ENCODE results near the gene UROD. TPM values are rescaled to one million over a fixed set of nuclear protein-coding genes. Genes with fewer than 3 reads are reported as not detected.
"Not testable (repeated sequence)": the region's sequence is repeated elsewhere in the genome, so short reads cannot be mapped to it uniquely, and the experiment has no call there.

Gene UROD
- total RNA-seq, 2 experiments from 2014 or later: 105 to 106 TPM

- intact Hi-C loops (cut with micrococcal nuclease): no loop called here
- Mint-ChIP-seq H3K4me1 (ENCODE audit: low read depth) (peaks cover 8% of the 10 kb centered on the region), H3K27me3 (no peaks in the 10 kb centered on the region), H3K9me3 (no peaks in the 10 kb centered on the region), H3K27ac (no peak overlapping the region), H3K4me3 (no peak overlapping the region), H3K36me3 (peaks cover 12% of the 10 kb centered on the region)
- no peak for DNase-seq
- ChIA-PET POLR2A (no interaction called here), CTCF (interaction anchor here (1.0 kb wide), 2 partner anchors 12 to 15 kb away, joined by 3 read pairs; no protein-coding TSS in a partner anchor)
Measured at GRCh38 chr1:44999232-44999631, 12.8 kb upstream of the UROD start.

DNA sequence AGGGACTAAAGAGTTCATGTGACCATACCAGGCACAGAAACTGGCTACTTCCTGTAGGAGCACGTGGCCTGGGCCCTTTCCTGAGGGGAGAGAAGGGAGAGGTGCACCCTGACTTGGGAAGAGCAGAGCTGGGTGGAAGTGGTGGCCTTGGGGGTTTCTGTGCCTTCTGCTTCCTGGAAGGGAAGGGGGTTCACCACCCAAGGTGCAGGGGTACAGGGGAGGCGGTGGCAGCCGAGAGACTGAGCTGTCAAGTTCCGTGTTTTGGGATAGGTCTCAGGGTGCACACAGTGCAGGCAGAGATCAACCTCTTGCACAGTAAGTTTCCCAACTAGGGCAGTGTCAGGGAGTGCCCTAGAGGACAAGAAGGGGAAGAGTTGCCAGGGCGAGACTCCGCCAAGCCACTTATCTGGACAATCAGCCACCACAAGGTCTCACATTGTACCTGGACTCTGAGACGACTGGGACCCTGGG is 11.0 kb upstream of the UROD start:
- CTCF ChIA-PET: no interaction called here
- no peak overlapping the region for H3K4me3 Mint-ChIP-seq

DNA sequence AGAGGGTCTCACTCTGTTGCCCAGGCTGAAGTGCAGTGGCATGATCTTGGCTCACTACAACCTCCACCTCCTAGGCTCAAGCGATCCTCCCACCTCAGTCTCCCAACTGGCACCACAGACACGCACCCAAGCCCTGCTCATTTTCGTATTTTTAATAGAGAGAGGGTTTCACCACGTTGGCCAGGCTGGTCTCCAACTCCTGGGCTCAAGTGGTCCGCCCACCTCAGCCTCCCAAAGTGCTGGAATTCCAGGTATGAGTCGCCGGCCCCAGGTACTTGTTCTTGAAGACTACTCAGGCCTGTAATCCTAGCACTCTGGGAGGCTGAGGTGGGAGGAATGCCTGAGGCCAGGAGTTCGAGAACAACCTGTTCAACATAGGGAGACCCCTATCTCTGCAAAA is 10.5 kb upstream of the UROD start:
- H3K27ac Mint-ChIP-seq; intact Hi-C loops (cut with micrococcal nuclease); H3K27me3 Mint-ChIP-seq; H3K4me3 Mint-ChIP-seq; H3K9me3 Mint-ChIP-seq; DNase-seq; H3K4me1 Mint-ChIP-seq (ENCODE audit: low read depth); CTCF ChIA-PET: not testable (repeated sequence)
- POLR2A ChIA-PET: interaction anchor here (1.1 kb wide), 1 partner anchor 9 kb away, joined by 3 read pairs; the partner anchor contains the start of gene HECTD3
- H3K36me3 Mint-ChIP-seq: peaks cover 21% of the 10 kb centered on the region

More for the DNA sequence above, 11.0 kb upstream of the UROD start:
- H3K27ac Mint-ChIP-seq: peak overlapping the region; percentile 19
- intact Hi-C loops (cut with micrococcal nuclease): no loop called here
- peaks cover 19% of the 10 kb centered on the region for H3K36me3 Mint-ChIP-seq
- no peak for DNase-seq
- H3K9me3 Mint-ChIP-seq: no peaks in the 10 kb centered on the region
- H3K27me3 Mint-ChIP-seq: no peaks in the 10 kb centered on the region
- POLR2A ChIA-PET: no interaction called here
- H3K4me1 Mint-ChIP-seq (ENCODE audit: low read depth): peaks cover 8% of the 10 kb centered on the region

DNA sequence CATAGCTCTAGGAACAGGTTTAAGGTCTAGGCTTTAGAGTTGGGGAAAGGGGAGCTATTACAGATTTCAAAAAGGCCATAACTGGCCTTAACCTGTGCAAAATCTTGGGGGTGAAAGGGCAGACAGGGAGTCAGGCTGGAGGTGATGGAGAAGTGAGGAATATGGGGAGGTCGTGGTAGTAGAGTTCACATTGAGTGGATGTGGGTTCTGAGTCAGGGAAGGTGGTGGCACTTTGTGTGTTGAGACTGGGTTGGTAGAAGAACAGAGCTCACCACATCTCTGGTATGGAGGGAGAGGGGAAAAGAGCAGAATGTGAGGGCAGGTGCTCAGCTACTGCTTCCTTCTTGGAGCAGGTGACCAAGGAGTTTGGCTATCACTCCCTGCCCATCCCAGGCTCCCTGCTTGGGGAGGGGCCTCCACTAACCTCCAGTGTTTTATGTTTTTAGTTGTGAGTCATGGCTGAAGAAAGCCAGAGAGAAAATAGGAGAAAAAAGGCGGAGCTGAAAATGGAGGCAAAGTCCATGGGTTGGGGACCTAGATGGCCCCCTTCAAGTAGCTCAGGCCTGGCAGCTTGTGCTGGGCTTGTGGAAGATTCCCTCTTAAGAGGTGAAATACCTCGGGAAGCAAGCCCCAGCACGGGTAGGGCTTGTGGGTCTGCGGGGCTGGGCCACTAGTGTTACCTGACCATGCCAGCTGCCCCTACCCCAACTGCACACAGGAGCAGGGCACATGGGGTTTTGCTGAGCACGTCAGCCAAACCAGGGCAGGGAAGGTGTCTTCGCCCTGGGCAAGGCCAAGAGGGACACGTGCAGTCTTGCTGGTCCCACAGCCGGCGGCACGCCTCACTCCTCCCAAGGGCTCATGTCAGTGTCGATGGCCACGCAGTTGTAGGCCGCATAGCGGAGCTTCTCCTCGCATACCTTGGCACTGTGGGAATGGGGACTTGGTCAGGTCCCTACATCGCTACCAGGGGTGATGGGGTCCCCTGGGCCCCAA is 9.1 kb upstream of the UROD start:
- ChIA-PET POLR2A (interaction anchor here (1.1 kb wide), 1 partner anchor 8 kb away, joined by 3 read pairs; the partner anchor contains the start of gene HECTD3), CTCF (no interaction called here)
- Mint-ChIP-seq H3K27me3 (no peaks in the 10 kb centered on the region), H3K4me3 (no peak overlapping the region), H3K36me3 (peaks cover 28% of the 10 kb centered on the region), H3K4me1 (ENCODE audit: low read depth) (peaks cover 8% of the 10 kb centered on the region), H3K27ac (no peak overlapping the region), H3K9me3 (no peaks in the 10 kb centered on the region)
- intact Hi-C loops (cut with micrococcal nuclease): no loop called here
- no peak for DNase-seq

GRCh38 chr1:45003741-45004140 is 8.3 kb upstream of the UROD start:
- Mint-ChIP-seq H3K27ac (no peak overlapping the region), H3K36me3 (peaks cover 28% of the 10 kb centered on the region), H3K4me1 (ENCODE audit: low read depth) (peaks cover 8% of the 10 kb centered on the region), H3K27me3 (no peaks in the 10 kb centered on the region), H3K9me3 (no peaks in the 10 kb centered on the region), H3K4me3 (no peak overlapping the region)
- intact Hi-C loops (cut with micrococcal nuclease): no loop called here
- CTCF ChIA-PET: no interaction called here
- POLR2A ChIA-PET: no interaction called here
- DNase-seq: no peak

DNA sequence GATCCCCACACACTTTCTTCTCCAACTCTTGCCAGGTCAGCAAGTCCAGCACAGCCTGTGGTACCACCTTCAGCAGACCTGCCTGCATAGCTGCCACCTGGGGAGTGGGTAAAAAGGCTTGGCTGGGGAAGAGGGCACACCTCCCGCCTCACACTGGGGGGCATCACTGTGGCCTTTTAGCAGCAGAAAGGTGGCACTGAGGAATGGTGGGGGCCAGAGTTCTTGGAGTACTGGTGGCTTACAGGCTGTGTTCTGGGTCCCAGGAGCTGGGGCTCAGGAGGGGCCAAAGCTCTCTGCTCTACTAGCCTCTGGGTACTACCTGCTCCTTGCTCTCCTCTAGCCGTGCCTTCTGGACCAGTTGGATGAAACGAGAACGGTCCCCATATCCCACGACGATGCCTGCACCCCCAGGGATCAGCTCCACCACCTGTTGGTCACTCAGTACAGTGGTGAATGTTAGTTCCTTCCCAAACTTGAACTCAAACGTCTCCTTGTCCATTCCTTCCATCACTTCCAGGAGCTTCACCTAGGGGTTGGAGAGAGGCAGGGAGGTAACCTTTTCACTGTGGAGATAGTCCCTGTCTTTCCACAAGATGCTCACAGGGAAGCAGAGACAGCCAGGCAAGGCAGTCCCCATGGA is 7.7 kb upstream of the UROD start:
- Mint-ChIP-seq H3K27me3 (no peaks in the 10 kb centered on the region), H3K4me3 (no peak overlapping the region), H3K27ac (no peak overlapping the region), H3K36me3 (peaks cover 31% of the 10 kb centered on the region), H3K9me3 (no peaks in the 10 kb centered on the region), H3K4me1 (ENCODE audit: low read depth) (peaks cover 13% of the 10 kb centered on the region)
- POLR2A ChIA-PET: no interaction called here
- intact Hi-C loops (cut with micrococcal nuclease): no loop called here
- CTCF ChIA-PET: no interaction called here
- no peak for DNase-seq

DNA sequence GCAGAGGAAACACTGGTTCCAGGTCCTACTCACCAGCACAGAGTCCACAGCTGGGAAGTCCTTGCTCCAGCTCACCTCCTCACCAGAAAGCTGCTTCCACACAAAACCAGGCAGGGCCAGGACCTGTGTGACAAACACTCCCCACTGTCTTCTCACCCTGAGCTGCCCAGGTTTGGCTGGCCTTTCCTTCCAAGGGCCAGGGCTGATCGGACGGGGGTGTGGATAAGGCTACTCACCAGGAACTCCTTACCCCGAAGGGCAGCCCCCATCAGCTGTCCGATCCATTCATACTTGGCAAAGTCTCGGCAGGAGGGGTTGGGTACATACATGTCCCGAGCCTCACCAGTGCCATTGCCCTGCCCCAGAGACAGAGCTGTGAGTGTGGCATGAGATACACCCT is 6.3 kb upstream of the UROD start:
- no peak overlapping the region for H3K4me3 Mint-ChIP-seq
- no peaks in the 10 kb centered on the region for H3K27me3 Mint-ChIP-seq
- no peak overlapping the region for H3K27ac Mint-ChIP-seq
- peaks cover 31% of the 10 kb centered on the region for H3K36me3 Mint-ChIP-seq
- no peak for DNase-seq
- H3K9me3 Mint-ChIP-seq: no peaks in the 10 kb centered on the region
- intact Hi-C loops (cut with micrococcal nuclease): no loop called here
- peaks cover 18% of the 10 kb centered on the region for H3K4me1 Mint-ChIP-seq (ENCODE audit: low read depth)
- ChIA-PET POLR2A (no interaction called here), CTCF (no interaction called here)

GRCh38 chr1:45007311-45007710 is 4.7 kb upstream of the UROD start:
- no peak for DNase-seq
- no peaks in the 10 kb centered on the region for H3K27me3 Mint-ChIP-seq
- intact Hi-C loops (cut with micrococcal nuclease): no loop called here
- peaks cover 29% of the 10 kb centered on the region for H3K36me3 Mint-ChIP-seq
- H3K27ac Mint-ChIP-seq: no peak overlapping the region
- CTCF ChIA-PET: interaction anchor here (0.8 kb wide), 1 partner anchor 11 kb away, joined by 3 read pairs; no protein-coding TSS in a partner anchor
- H3K4me1 Mint-ChIP-seq (ENCODE audit: low read depth): peaks cover 25% of the 10 kb centered on the region
- H3K9me3 Mint-ChIP-seq: no peaks in the 10 kb centered on the region
- POLR2A ChIA-PET: no interaction called here
- no peak overlapping the region for H3K4me3 Mint-ChIP-seq

DNA sequence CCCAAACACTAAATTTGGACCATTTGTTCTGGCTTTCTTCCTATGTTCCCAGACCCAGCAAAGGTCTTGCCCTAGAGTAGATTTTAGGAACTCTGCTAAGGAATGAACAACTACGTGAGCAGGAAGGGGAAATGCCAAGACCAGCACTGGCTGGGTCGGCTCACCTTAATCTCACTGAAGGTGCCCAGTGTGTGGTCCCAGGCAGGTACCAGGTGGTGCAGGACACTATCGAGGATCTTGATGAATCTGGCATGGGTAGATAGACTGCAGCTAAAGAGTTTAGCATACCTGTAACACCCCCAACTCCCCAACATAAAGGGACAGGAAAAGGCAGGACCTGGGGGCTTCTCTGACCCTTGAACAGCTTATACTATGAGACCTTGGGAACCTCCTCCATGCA is 4.0 kb upstream of the UROD start:
- ChIA-PET POLR2A (no interaction called here), CTCF (interaction anchor here (0.8 kb wide), 1 partner anchor 10 kb away, joined by 3 read pairs; no protein-coding TSS in a partner anchor)
- H3K27ac Mint-ChIP-seq: no peak overlapping the region
- H3K4me1 Mint-ChIP-seq (ENCODE audit: low read depth): peaks cover 27% of the 10 kb centered on the region
- intact Hi-C loops (cut with micrococcal nuclease): no loop called here
- H3K36me3 Mint-ChIP-seq: peaks cover 23% of the 10 kb centered on the region
- H3K27me3 Mint-ChIP-seq: no peaks in the 10 kb centered on the region
- DNase-seq: no peak
- H3K4me3 Mint-ChIP-seq: no peak overlapping the region
- H3K9me3 Mint-ChIP-seq: no peaks in the 10 kb centered on the region

DNA sequence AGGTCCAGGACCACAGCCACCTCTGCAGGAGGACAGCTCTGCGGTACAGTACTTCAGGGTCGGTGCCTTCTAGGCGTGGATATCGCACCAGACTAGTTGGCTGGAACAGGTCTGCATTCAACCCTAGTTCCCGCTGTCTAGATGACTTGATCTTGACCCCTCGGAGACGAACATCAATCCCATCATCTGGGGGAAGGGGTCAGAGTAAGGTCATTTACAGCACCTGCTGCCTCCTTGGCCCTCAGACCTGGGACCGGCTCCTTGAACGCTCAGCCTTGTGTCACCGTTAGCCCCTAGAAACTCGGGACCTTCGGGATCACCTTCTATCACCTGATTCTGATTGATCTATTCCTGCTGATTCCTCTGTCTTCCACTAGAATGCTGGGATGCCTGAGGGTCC is 3.5 kb upstream of the UROD start:
- Mint-ChIP-seq H3K27me3 (no peaks in the 10 kb centered on the region), H3K27ac (no peak overlapping the region), H3K4me1 (ENCODE audit: low read depth) (peaks cover 30% of the 10 kb centered on the region), H3K9me3 (no peaks in the 10 kb centered on the region), H3K4me3 (no peak overlapping the region), H3K36me3 (peaks cover 21% of the 10 kb centered on the region)
- intact Hi-C loops (cut with micrococcal nuclease): no loop called here
- ChIA-PET CTCF (interaction anchor here (0.8 kb wide), 1 partner anchor 10 kb away, joined by 3 read pairs; no protein-coding TSS in a partner anchor), POLR2A (interaction anchor here (4.5 kb wide), 1 partner anchor 294 kb away, joined by 41 read pairs; no protein-coding TSS in a partner anchor)
- DNase-seq: no peak

DNA sequence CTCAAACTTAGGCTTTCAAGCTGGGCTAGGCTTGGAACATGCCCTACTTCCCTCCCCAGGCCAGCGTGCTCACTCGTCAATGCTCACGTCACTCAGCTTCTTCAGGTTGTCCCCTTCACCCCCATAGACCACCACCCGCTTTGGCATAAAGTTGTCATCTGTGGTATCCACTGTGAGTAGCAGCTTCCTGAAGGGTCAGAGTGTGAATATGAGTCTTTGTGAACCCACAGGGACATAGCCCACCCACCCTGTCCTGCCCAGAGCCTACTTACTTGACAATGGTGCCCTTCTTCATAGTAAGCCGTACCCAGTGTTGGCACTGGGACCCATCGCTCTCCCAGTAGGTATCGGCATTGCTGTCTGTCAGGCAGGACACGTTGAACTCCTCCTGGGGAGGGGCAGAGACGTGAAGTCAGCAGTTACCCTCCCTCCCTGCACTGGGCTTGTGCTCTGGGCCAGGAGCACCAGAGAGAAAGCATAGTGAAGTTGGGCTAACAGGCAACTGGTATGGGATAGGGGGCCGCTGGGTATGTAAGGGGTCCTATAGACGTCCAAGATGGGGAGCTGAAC is 2.7 kb upstream of the UROD start:
- intact Hi-C loops (cut with micrococcal nuclease): no loop called here
- H3K27me3 Mint-ChIP-seq: no peaks in the 10 kb centered on the region
- ChIA-PET CTCF (interaction anchor here (1.1 to 5.7 kb wide), 4 partner anchors 10 to 293 kb away, joined by 3 to 259 read pairs (median 14); partner anchors contain the start of gene PLK3), POLR2A (interaction anchor here (4.5 kb wide), 1 partner anchor 293 kb away, joined by 41 read pairs; no protein-coding TSS in a partner anchor)
- peak overlapping the region; percentile 82 for H3K4me3 Mint-ChIP-seq
- no peak for DNase-seq
- H3K4me1 Mint-ChIP-seq (ENCODE audit: low read depth): peaks cover 38% of the 10 kb centered on the region
- peaks cover 21% of the 10 kb centered on the region for H3K36me3 Mint-ChIP-seq
- H3K27ac Mint-ChIP-seq: no peak overlapping the region
- no peaks in the 10 kb centered on the region for H3K9me3 Mint-ChIP-seq
